H9 (cell line): ENCODE measurements around the gene OR10H2. TPM values are rescaled to one million over a fixed set of nuclear protein-coding genes. Genes with fewer than 3 reads are reported as not detected.

Source experiments
- DNase-seq: peaks from one replicate; pipeline ENCODE4 v3.0.0-alpha.2; 2017
- H2AFZ ChIP-seq: one replicate; pipeline ENCODE4 v1.6.1; 2013; ENCODE audit warnings: mild to moderate bottlenecking, low read length, control low read depth, moderate library complexity
- H2AK5ac ChIP-seq: 2 replicates; pipeline ENCODE4 v1.6.1; 2013; ENCODE audit warnings: low read length, control low read depth, mixed read lengths; ENCODE audit not compliant: insufficient read length
- H2BK120ac ChIP-seq: one replicate; pipeline ENCODE4 v1.6.1; 2013; ENCODE audit warnings: low read depth, mild to moderate bottlenecking, low read length, control low read depth, inconsistent platforms; ENCODE audit not compliant: poor library complexity, severe bottlenecking
- H2BK12ac ChIP-seq: 2 replicates; pipeline ENCODE4 v1.6.1; 2013; ENCODE audit warnings: low read length, control low read depth, mixed read lengths, low read depth; ENCODE audit not compliant: insufficient read length
- H2BK15ac ChIP-seq: 2 replicates; pipeline ENCODE4 v1.6.1; 2013; ENCODE audit warnings: low read depth, low read length, control low read depth
- H2BK20ac ChIP-seq: one replicate; pipeline ENCODE4 v1.6.1; 2013; ENCODE audit warnings: low read depth, mild to moderate bottlenecking, low read length, control low read depth, inconsistent platforms; ENCODE audit not compliant: poor library complexity, severe bottlenecking
- H2BK5ac ChIP-seq: 2 replicates; pipeline ENCODE4 v1.6.1; 2013; ENCODE audit warnings: low read length, control low read depth, mixed read lengths; ENCODE audit not compliant: insufficient read length
- H3K14ac ChIP-seq: 2 replicates; pipeline ENCODE4 v1.6.1; 2013; ENCODE audit warnings: low read length, control low read depth; ENCODE audit not compliant: insufficient read depth
- H3K18ac ChIP-seq: 2 replicates; pipeline ENCODE4 v1.6.1; 2013; ENCODE audit warnings: low read depth, mild to moderate bottlenecking, mixed read lengths, low read length, control low read depth; ENCODE audit not compliant: insufficient read length
- H3K23ac ChIP-seq: 2 replicates; pipeline ENCODE4 v1.6.1; 2013; ENCODE audit warnings: low read length, control low read depth, mixed read lengths, low read depth; ENCODE audit not compliant: insufficient read length
- H3K23me2 ChIP-seq: 2 replicates; pipeline ENCODE4 v1.6.1; 2013; ENCODE audit warnings: low read depth, mild to moderate bottlenecking, mixed read lengths, low read length, control low read depth; ENCODE audit not compliant: insufficient read length, poor library complexity, severe bottlenecking
- H3K27ac ChIP-seq: 2 replicates; pipeline ENCODE4 v1.5.1; 2013; ENCODE audit warnings: low read length, control low read depth, mixed read lengths, low read depth; ENCODE audit not compliant: insufficient read length
- H3K27me3 ChIP-seq: 2 replicates; pipeline ENCODE4 v1.6.1; 2013; ENCODE audit warnings: low read length, control low read depth, inconsistent platforms; ENCODE audit not compliant: insufficient read depth
- H3K4ac ChIP-seq: 2 replicates; pipeline ENCODE4 v1.6.1; 2013; ENCODE audit warnings: low read depth, mild to moderate bottlenecking, control low read depth, inconsistent platforms, low read length, moderate library complexity
- H3K4me1 ChIP-seq: 2 replicates; pipeline ENCODE4 v1.6.1; 2013; ENCODE audit warnings: low read length, control low read depth, inconsistent platforms; ENCODE audit not compliant: insufficient read depth
- H3K4me2 ChIP-seq: 2 replicates; pipeline ENCODE4 v1.6.1; 2013; ENCODE audit warnings: low read length, control low read depth, mixed read lengths; ENCODE audit not compliant: insufficient read length, insufficient read depth
- H3K56ac ChIP-seq: 2 replicates; pipeline ENCODE4 v1.6.1; 2013; ENCODE audit warnings: low read depth, mild to moderate bottlenecking, mixed read lengths, low read length, control low read depth; ENCODE audit not compliant: insufficient read length
- H3K79me1 ChIP-seq: 2 replicates; pipeline ENCODE4 v1.6.1; 2013; ENCODE audit warnings: low read depth, mild to moderate bottlenecking, moderate library complexity, low read length, control low read depth, inconsistent platforms; ENCODE audit not compliant: insufficient read depth, poor library complexity, severe bottlenecking
- H3K79me2 ChIP-seq: 2 replicates; pipeline ENCODE4 v1.6.1; 2013; ENCODE audit warnings: low read length, control low read depth, inconsistent platforms; ENCODE audit not compliant: insufficient read depth
- H3K9ac ChIP-seq: 2 replicates; pipeline ENCODE4 v1.6.1; 2013; ENCODE audit warnings: low read length, control low read depth, mixed read lengths; ENCODE audit not compliant: insufficient read length; ENCODE audit errors: extremely low read depth
- H3K9me3 ChIP-seq: one replicate; pipeline ENCODE4 v1.6.1; 2013; ENCODE audit warnings: low read depth, low read length, inconsistent platforms; ENCODE audit not compliant: control insufficient read depth
- H3T11ph ChIP-seq: one replicate; pipeline ENCODE4 v1.6.1; 2013; ENCODE audit warnings: mild to moderate bottlenecking, low read length, control low read depth, inconsistent platforms
- H4K20me1 ChIP-seq: one replicate; pipeline ENCODE4 v1.6.1; 2013; ENCODE audit not compliant: control insufficient read depth, insufficient read length, insufficient read depth
- H4K5ac ChIP-seq: 2 replicates; pipeline ENCODE4 v1.6.1; 2013; ENCODE audit warnings: low read depth, mild to moderate bottlenecking, mixed read lengths, low read length, control low read depth; ENCODE audit not compliant: insufficient read length
- H4K8ac ChIP-seq: replicated peaks from 2 replicates; pipeline ENCODE4 v1.6.1; 2013; ENCODE audit warnings: low read length, control low read depth, mixed read lengths, low read depth; ENCODE audit not compliant: insufficient read length
- H4K91ac ChIP-seq: 2 replicates; pipeline ENCODE4 v1.6.1; 2013; ENCODE audit warnings: low read depth, mild to moderate bottlenecking, moderate library complexity, mixed read lengths, low read length, control low read depth; ENCODE audit not compliant: insufficient read length
- H3K27ac Mint-ChIP-seq, 3 experiments: 2 replicates in 2 of 3; 3 replicates in 1 of 3; pipeline ENCODE4 v1.8.0; 2020 to 2021; ENCODE audit warnings: mixed read lengths in 3 of 3, mild to moderate bottlenecking in 1 of 3, moderate library complexity in 1 of 3
- H3K27me3 Mint-ChIP-seq: 2 replicates; pipeline ENCODE4 v1.8.0; 2021; ENCODE audit warnings: low read depth, mild to moderate bottlenecking, moderate library complexity, mixed read lengths
- H3K36me3 Mint-ChIP-seq, 3 experiments: 2 replicates in 2 of 3; 3 replicates in 1 of 3; pipeline ENCODE4 v1.8.0; 2020 to 2021; ENCODE audit warnings: low read depth in 3 of 3, mixed read lengths in 3 of 3; ENCODE audit not compliant: insufficient read depth in 1 of 3
- H3K4me1 Mint-ChIP-seq, 2 experiments: 2 replicates each; pipeline ENCODE4 v1.8.0; 2020; ENCODE audit warnings: mixed read lengths in 2 of 2
- H3K4me3 Mint-ChIP-seq, 2 experiments: 2 replicates in 1 of 2; 3 replicates in 1 of 2; pipeline ENCODE4 v1.8.0; 2020 to 2021; ENCODE audit warnings: mild to moderate bottlenecking in 2 of 2, mixed read lengths in 2 of 2, moderate library complexity in 1 of 2
- H3K9me3 Mint-ChIP-seq, 2 experiments: 2 replicates in 1 of 2; 3 replicates in 1 of 2; pipeline ENCODE4 v1.8.0; 2020; ENCODE audit warnings: mild to moderate bottlenecking in 2 of 2, mixed read lengths in 2 of 2, moderate library complexity in 1 of 2
- WGBS: extraction: QIAGEN DNeasy Blood & Tissue Kit; methylation state at CpG from one replicate; pipeline ENCODE4 v1.1.7; 2013; ENCODE audit warnings: missing lambda C conversion rate, low lambda C conversion rate, mixed read lengths; ENCODE audit not compliant: insufficient read length; ENCODE audit errors: extremely low coverage; 5-methylcytosine and 5-hydroxymethylcytosine counted together
- total RNA-seq: library from RNA; stranded (reverse); gene quantifications from 2 replicates; pipeline ENCODE4 v1.2.1, GENCODE V29; 2021
- TF ChIP-seq, protein P1 (sequence below): fragments of 200-600 bp; sonication (generic); conservative IDR thresholded peaks from 3 replicates; pipeline ENCODE4 v1.8.0; 2021; ENCODE audit warnings: antibody characterized with exemption, mild to moderate bottlenecking

The OR10H2 gene
- total RNA-seq, 1 experiment from 2014 or later, result not detected

DNA sequence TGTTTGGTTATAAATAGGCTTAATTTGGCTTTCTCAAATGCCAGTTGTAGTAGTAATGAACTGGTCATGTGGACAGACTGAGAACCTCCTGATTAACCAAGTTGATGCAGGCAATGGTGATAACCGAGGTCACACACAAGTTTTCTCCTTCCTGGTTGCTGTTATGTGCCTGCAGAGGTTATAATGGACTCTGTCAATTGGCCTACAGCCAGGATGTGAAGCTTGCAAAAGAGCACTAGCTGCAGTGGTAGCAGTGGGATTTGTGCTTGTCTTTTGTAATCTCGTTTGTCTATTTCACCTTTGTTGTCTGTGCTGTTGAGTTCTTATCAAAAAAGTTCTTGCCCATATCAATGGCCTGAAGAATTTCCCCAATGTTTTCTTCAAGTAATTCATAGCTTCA is 30.6 kb downstream of the OR10H2 start:
- Histone ChIP-seq H3K27me3 (no peaks in the 10 kb centered on the region), H3K14ac (no peak overlapping the region), H3K79me2 (no peaks in the 10 kb centered on the region), H3K79me1 (no peaks in the 10 kb centered on the region), H2AK5ac (no peak overlapping the region), H3K27ac (no peak overlapping the region), H3K4me2 (no peak overlapping the region), H4K8ac (no peak overlapping the region), H3T11ph (no peak overlapping the region), H2BK20ac (no peak overlapping the region), H3K18ac (no peak overlapping the region), H3K9ac (no peak overlapping the region), H2BK15ac (no peak overlapping the region), H3K4me1 (no peaks in the 10 kb centered on the region), H2AFZ (no peak overlapping the region), H4K5ac (no peak overlapping the region), H3K56ac (no peak overlapping the region), H3K23ac (no peak overlapping the region), H2BK12ac (no peak overlapping the region), H2BK5ac (no peak overlapping the region), H3K23me2 (no peaks in the 10 kb centered on the region), H4K20me1 (no peaks in the 10 kb centered on the region), H4K91ac (no peak overlapping the region), H3K4ac (no peak overlapping the region), H3K9me3 (peaks cover 65% of the 10 kb centered on the region), H2BK120ac (no peak overlapping the region)
- TF ChIP-seq, protein P1, sequence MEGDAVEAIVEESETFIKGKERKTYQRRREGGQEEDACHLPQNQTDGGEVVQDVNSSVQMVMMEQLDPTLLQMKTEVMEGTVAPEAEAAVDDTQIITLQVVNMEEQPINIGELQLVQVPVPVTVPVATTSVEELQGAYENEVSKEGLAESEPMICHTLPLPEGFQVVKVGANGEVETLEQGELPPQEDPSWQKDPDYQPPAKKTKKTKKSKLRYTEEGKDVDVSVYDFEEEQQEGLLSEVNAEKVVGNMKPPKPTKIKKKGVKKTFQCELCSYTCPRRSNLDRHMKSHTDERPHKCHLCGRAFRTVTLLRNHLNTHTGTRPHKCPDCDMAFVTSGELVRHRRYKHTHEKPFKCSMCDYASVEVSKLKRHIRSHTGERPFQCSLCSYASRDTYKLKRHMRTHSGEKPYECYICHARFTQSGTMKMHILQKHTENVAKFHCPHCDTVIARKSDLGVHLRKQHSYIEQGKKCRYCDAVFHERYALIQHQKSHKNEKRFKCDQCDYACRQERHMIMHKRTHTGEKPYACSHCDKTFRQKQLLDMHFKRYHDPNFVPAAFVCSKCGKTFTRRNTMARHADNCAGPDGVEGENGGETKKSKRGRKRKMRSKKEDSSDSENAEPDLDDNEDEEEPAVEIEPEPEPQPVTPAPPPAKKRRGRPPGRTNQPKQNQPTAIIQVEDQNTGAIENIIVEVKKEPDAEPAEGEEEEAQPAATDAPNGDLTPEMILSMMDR, result no peak
- Mint-ChIP-seq H3K9me3 (peaks cover 95 to 99% of the 10 kb centered on the region in 2 experiments), H3K27me3 (peaks cover 1% of the 10 kb centered on the region; the same call in 1 of the 2 replicates), H3K27ac (no peak overlapping the region), H3K36me3 (peaks cover 4 to 20% (median 5%) of the 10 kb centered on the region in 3 experiments; a peak in 6 of 7 replicates), H3K4me1 (no peaks in the 10 kb centered on the region), H3K4me3 (no peak overlapping the region)
- no CpG with 5 or more reads among the region's 2 CpGs for WGBS
- no peak for DNase-seq
